Measurements from ENCODE around the gene ACSS2. TPM values are rescaled to one million over a fixed set of nuclear protein-coding genes. Genes with fewer than 3 reads are reported as not detected.

The ACSS2 gene
- total and polyA plus RNA-seq, 2 experiments from 2014 or later, result 26.1 to 49.3 TPM

- H3K36me3 Mint-ChIP-seq (ENCODE audit: low read depth), result no peaks in the 10 kb centered on the region
- Histone ChIP-seq H3K36me3 (ENCODE audit: insufficient read depth) (0 out of 2 replicates have a peak, but pooled peaks cover 3% of the 10 kb centered on the region), H3K9me2 (ENCODE audit: insufficient read depth) (no peaks in the 10 kb centered on the region), H3K27ac (ENCODE audit: low read depth) (no peak overlapping the region), H3K79me2 (replicated peaks; ENCODE audit: insufficient read depth) (no peaks in the 10 kb centered on the region; the same call in 1 of the 2 replicates), H3F3A (replicated peaks; ENCODE audit: low read depth) (no peaks in the 10 kb centered on the region), H2AFZ (no peak overlapping the region), H4K20me1 (replicated peaks; ENCODE audit: insufficient read depth) (no peaks in the 10 kb centered on the region; the same call in 1 of the 2 replicates), H3K4me3 (no peak overlapping the region), H3K4me1 (ENCODE audit: insufficient read depth) (no peaks in the 10 kb centered on the region), H3K27me3 (ENCODE audit: insufficient read depth) (no peaks in the 10 kb centered on the region), H3K4me2 (no peak overlapping the region)
- TF ChIP-seq POLR2AphosphoS5 (IDR thresholded peaks at IDR 0.05; ENCODE audit: low read depth), result no peak
- TF ChIP-seq CTCF (conservative IDR thresholded peaks at IDR 0.05; ENCODE audit: low read depth in 2 of 2), result no peak
- TF ChIP-seq EZH2phosphoT487 (IDR thresholded peaks at IDR 0.05; ENCODE audit: unreplicated experiment), result no peak
- TF ChIP-seq REST (IDR thresholded peaks at IDR 0.05; ENCODE audit: unreplicated experiment), result no peak
- no peak for TF ChIP-seq STAT1 (IDR thresholded peaks at IDR 0.05; ENCODE audit: unreplicated experiment)
- TF ChIP-seq CREB1 (CRISPR knock-in tag; IDR thresholded peaks at IDR 0.05; ENCODE audit: low read depth), result no peak
- TF ChIP-seq JUNB (IDR thresholded peaks at IDR 0.05; ENCODE audit: unreplicated experiment), result no peak
- no peak for TF ChIP-seq ZNF462 (CRISPR knock-in tag; IDR thresholded peaks at IDR 0.05)
- no peak for TF ChIP-seq ZNF331 (CRISPR knock-in tag; IDR thresholded peaks at IDR 0.05; ENCODE audit: low read depth)
- TF ChIP-seq NANOG (IDR thresholded peaks at IDR 0.05; ENCODE audit: borderline replicate concordance), result no peak
- TF ChIP-seq EZH2 (IDR thresholded peaks at IDR 0.05; ENCODE audit: low read depth, unreplicated experiment), result no peak
- TF ChIP-seq, protein P1, sequence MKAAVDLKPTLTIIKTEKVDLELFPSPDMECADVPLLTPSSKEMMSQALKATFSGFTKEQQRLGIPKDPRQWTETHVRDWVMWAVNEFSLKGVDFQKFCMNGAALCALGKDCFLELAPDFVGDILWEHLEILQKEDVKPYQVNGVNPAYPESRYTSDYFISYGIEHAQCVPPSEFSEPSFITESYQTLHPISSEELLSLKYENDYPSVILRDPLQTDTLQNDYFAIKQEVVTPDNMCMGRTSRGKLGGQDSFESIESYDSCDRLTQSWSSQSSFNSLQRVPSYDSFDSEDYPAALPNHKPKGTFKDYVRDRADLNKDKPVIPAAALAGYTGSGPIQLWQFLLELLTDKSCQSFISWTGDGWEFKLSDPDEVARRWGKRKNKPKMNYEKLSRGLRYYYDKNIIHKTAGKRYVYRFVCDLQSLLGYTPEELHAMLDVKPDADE (IDR thresholded peaks at IDR 0.05), result no peak
- no peak for TF ChIP-seq ZNF114 (CRISPR knock-in tag; IDR thresholded peaks at IDR 0.05)
- no peak overlapping the region for H3K4me3 Mint-ChIP-seq
- H3K9me3 Mint-ChIP-seq, result no peaks in the 10 kb centered on the region
- no peaks in the 10 kb centered on the region for H3K27me3 Mint-ChIP-seq (ENCODE audit: insufficient read depth, low read depth, poor library complexity)
- ATAC-seq, result no peak
- no peaks in the 10 kb centered on the region for H3K4me1 Mint-ChIP-seq
- H3K27ac Mint-ChIP-seq, result no peak overlapping the region
- no peak for DNase-seq (ENCODE audit: low spot score)
Measured at GRCh38 chr20:34891166-34892062, 15.0 kb downstream of the ACSS2 start.

All from GM23338 (cell line).